Large intestine (tissue), 3 donors: ENCODE results near the gene SMARCA2. TPM values are rescaled to one million over a fixed set of nuclear protein-coding genes. Genes with fewer than 3 reads are reported as not detected.
A peak's percentile ranks its signal among the peaks of the same experiment; 100 is the strongest.

Experiments used
- DNase-seq, 2 donors: peaks; one replicate each; pipeline versions ENCODE4 v3.0.0 to v3.0.0-alpha.2; 2013
- H3K27ac ChIP-seq: one replicate; pipeline ENCODE4 v1.5.1; 2013; ENCODE audit warnings: low read length
- H3K27me3 ChIP-seq: 2 replicates; pipeline ENCODE4 v1.6.1; 2013; ENCODE audit warnings: low read length; ENCODE audit not compliant: control insufficient read depth, insufficient read depth
- H3K36me3 ChIP-seq: 2 replicates; pipeline ENCODE4 v1.6.1; 2013; ENCODE audit warnings: low read length; ENCODE audit not compliant: control insufficient read depth, insufficient read depth
- H3K4me1 ChIP-seq: one replicate; pipeline ENCODE4 v1.6.1; 2013; ENCODE audit warnings: low read length; ENCODE audit not compliant: control insufficient read depth, insufficient read depth
- H3K4me3 ChIP-seq: one replicate; pipeline ENCODE4 v1.5.1; 2013; ENCODE audit warnings: low read length
- H3K9me3 ChIP-seq: one replicate; pipeline ENCODE4 v1.6.1; 2013; ENCODE audit warnings: mild to moderate bottlenecking, low read depth, low read length, moderate library complexity; ENCODE audit not compliant: control insufficient read depth
- WGBS: methylation state at CpG from one replicate; pipeline ENCODE4 v1.1.5; 2013; ENCODE audit warnings: low lambda C conversion rate; ENCODE audit not compliant: insufficient coverage; 5-methylcytosine and 5-hydroxymethylcytosine counted together
- polyA plus RNA-seq: library from polyadenylated mRNA; unstranded; fragments of 120-200 nt; gene quantifications from one replicate; pipeline ENCODE4 v1.2.1, GENCODE V29; 2013

SMARCA2 gene
- polyA plus RNA-seq, 1 donor: 61.1 TPM

DNA sequence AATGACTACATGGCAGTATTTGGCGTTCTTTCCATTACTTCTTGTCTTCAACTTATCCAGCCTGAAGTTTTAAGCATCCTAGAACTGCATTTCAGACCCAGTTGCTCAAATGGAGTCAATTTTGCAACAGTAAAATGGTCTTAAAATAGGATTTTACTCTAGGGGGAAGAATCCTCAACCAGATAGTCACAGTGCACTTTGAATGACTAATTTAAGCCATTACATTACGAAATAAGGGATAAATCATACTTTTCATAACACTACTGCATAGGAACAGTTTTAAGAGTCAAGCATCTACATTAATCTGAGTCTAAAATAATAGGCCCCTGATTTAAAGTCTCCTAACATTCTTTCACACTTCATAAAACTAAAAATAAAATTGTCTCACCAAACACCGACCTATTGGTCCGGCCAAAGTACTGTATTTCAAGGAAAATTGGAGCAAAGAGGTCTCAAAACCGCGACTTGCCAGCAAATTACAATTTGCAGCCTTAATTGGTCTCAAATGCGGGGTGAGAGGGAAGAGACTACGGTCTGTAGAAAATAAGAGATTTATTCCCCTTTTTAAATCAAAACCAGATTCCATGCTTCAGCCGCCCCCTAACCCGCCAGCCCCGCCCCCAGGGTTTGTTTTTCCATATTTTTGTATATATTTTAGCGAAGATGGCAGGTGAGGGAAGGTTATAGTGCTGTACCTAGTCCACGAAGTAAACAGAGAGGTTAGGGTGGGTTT is 1.2 kb upstream of the SMARCA2 start:
- Histone ChIP-seq H3K27me3 (peaks cover 3% of the 10 kb centered on the region), H3K4me1 (peaks cover 9% of the 10 kb centered on the region), H3K9me3 (no peaks in the 10 kb centered on the region), H3K4me3 (peak overlapping the region; percentile 76), H3K27ac (peak overlapping the region; percentile 84), H3K36me3 (no peaks in the 10 kb centered on the region)
- WGBS: 0% methylated on average over 1 of the region's 13 CpGs
- DNase-seq: peak in 1 of 2 donors; percentile 9

DNA sequence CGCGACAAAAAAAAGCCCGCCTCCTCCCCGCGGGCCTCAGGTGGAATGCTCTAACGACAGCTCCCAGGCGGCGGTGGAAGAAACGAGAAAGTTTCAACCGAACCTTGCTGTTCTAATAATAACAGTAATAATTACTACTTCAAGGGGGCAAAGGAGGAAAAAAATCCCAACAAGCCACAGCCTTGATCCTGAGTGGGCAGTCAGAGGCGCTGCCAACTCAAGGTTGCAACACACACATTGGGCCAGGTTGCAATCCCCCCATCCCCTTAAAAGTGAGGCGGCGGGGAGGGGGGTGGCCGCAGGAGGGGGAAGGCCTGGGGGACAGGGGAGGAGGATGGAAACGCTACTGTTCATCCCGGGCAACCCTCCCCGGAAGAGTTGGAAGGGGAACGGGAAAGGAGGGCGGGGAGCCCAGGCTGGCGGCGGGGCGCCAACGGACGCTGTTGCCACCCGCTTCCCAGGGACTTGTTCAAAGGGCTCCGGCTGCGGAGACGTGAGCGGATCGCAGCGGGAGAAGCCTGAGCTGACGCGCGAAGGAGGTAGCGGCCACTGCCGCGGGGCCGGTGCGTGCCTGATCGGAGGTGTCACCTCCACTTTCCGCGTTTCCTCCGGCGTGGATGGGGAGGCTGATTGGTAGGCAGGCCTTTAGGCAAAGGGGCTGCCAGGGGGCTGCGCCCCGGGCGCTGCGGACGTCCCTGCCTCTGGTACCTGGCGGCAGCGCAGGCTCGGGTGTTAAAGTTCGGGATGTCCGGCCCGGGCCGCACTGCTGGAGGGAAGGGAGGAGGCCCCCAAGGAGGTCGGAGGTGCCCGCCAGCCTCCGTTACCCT is 647 bp downstream of the SMARCA2 start:
- DNase-seq: peak; percentile 34 to 73
- Histone ChIP-seq H3K9me3 (no peaks in the 10 kb centered on the region), H3K4me1 (peaks cover 14% of the 10 kb centered on the region), H3K27ac (peak overlapping the region; percentile 98), H3K27me3 (peaks cover 3% of the 10 kb centered on the region), H3K4me3 (peak overlapping the region; percentile 96), H3K36me3 (no peaks in the 10 kb centered on the region)
- no CpG with 5 or more reads among the region's 59 CpGs for WGBS

DNA sequence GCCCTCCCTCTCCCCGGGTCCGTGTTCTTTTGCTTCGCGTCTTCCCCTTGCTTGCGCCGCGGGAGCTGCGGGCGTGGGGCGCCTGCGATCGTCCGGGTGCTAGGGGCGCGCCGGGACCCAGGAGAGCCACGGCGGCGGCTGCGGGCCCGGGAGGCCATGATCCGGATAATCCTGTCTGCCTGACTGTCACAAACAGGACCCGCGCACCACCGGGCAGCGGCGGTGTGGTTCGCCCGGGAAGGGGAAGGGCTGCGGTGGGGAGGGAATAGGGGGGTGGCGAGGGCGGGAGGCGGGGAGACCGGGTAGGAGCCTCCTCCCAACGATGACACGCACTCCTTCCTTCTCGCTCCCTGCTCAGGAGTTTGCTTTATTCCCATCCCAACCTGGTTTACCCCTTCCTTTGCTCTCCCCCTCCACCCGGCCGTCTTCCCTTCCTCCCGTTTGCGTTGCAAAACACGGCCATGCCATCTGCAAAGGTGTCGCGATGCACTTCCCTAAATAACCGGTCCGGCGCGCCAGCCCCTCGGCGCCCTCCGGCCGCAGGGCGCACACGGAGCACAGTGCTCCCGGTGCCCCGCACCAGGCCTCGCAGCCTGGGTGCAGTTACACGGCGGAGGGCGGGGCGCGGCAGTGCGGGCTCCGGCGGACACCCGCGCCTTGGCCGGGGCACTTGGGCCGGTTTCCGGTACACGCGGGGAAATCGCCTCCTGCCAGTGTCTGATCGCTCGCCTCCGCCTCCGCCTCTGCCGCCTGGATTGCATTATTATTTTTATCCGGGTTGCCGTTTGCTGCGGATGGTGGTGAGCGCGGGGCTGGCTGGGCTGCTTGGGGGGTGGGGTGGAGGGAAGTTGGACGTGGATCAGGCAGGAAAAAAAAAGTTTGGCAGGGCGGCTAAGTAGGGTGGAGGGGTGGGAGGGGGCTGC is 1.5 kb downstream of the SMARCA2 start:
- peaks cover 14% of the 10 kb centered on the region for H3K4me1 ChIP-seq
- H3K9me3 ChIP-seq: no peaks in the 10 kb centered on the region
- WGBS: no CpG with 5 or more reads among the region's 85 CpGs
- peak; percentile 63 to 83 for DNase-seq
- peak overlapping the region; percentile 98 for H3K27ac ChIP-seq
- no peaks in the 10 kb centered on the region for H3K27me3 ChIP-seq
- H3K36me3 ChIP-seq: no peaks in the 10 kb centered on the region
- peak overlapping the region; percentile 96 for H3K4me3 ChIP-seq

DNA sequence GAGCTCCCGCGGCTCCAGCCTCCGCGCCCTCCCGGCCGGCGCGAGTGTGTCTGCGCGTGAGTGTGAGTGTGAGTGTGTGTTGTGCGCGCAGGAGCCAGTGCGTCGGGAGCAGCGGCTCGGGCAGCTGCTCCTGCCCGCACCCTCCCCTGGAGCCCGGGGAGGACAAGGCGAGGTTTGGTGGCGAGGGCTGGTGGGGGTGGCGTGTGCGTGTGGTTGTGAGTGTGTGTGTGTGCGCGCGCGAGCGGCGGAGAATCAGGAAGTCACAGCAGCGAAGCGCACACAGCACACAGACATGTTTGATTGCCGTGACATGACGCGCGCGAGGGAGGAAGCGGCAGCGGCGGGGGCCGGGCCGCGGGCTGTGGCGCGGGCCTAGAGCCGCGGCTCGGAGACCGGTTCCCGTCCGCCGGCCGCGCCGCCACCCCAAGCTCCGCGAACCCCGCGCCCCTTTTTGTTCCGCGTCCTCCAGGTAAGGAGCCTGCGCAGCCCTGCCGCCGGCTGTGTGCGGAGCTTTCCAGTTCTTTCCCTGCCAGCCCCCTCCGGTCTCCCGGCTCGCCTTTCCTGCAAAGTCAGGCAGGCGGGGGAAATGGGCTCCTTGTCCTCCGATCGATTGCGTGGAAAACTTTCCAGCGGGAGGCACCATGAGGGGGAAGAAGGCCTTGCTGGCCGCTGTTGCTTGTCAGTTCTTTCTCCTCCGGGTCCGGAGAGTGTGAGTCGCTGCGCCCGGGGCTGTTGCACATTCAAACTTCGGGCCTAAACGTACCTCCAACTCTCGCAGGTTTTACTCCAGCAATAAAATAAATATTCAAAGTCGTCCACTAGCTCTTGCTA is 2.4 kb downstream of the SMARCA2 start:
- WGBS: 0% methylated on average over 1 of the region's 81 CpGs
- Histone ChIP-seq H3K27ac (peak overlapping the region; percentile 98), H3K4me1 (peaks cover 14% of the 10 kb centered on the region), H3K27me3 (no peaks in the 10 kb centered on the region), H3K36me3 (no peaks in the 10 kb centered on the region), H3K4me3 (peak overlapping the region; percentile 96), H3K9me3 (no peaks in the 10 kb centered on the region)
- peak; percentile 73 to 91 for DNase-seq

DNA sequence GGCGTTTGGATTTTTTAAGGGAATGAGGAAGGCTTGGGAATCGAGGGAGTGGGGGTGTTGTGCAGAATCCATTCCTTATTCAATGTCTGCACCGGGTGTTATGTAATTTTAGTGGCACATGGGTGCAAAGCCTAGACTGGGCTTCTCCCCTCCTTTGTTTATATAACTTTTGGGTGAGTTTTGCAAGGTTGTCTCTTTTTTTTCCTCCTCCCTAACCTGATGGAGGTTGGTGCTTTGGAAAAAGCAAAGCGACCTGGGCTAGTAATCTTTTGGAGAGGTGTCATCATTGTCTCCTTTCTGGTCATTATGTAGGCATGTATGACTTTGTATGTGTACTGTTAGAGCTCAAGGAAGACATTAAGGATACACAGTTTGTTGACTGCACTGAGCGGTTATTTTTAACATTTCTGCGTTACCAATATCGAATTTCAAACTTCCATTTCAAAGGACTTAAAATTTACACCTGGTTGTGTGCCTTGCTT is 3.1 kb downstream of the SMARCA2 start:
- Histone ChIP-seq H3K27ac (peak overlapping the region; percentile 98), H3K4me1 (peaks cover 16% of the 10 kb centered on the region), H3K27me3 (no peaks in the 10 kb centered on the region), H3K4me3 (peak overlapping the region; percentile 96), H3K36me3 (no peaks in the 10 kb centered on the region), H3K9me3 (no peaks in the 10 kb centered on the region)
- DNase-seq: no peak
- 25% methylated on average over 4 of the region's 7 CpGs for WGBS

DNA sequence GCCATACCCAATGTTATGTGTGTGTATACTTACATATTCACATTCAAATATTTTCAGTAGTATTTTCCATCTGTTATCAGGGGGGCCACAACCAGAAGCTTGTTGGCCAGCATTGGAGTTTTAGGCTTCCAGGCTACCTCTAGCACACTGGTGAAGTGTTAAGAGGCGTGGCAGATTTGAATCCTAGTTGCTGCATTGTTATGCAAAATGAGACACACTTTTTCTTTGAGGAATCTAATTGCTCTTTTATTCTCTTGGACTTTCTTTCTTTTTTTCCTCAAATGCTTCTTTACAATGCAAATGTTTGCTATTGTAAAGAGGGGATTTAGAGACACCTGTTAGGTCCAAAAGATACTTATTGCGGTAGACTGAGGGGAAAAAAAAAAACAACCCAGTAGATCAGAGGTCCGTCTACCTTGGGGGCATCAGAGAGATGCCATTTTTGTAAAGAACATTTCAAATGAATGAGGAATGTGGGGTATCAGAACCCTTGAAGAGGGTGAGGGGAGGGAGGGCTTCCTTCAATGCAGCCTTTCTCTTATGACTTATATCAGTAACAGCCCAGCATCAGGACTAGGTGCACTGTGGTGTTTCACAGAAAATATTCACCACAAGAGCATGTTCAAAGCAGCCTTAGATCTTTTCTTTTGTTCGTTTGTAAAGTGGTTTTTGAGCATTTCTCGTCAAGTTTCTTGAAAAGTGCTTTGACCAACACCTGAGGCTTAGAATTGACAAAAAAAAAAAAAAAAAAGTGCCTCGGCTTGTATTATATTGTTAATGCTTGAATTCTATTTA is 3.8 kb downstream of the SMARCA2 start:
- H3K4me3 ChIP-seq: peak overlapping the region; percentile 96
- 74% methylated on average over 3 of the region's 6 CpGs for WGBS
- no peak for DNase-seq
- H3K27me3 ChIP-seq: no peaks in the 10 kb centered on the region
- H3K36me3 ChIP-seq: no peaks in the 10 kb centered on the region
- H3K4me1 ChIP-seq: peaks cover 15% of the 10 kb centered on the region
- peak overlapping the region; percentile 98 for H3K27ac ChIP-seq
- H3K9me3 ChIP-seq: no peaks in the 10 kb centered on the region

DNA sequence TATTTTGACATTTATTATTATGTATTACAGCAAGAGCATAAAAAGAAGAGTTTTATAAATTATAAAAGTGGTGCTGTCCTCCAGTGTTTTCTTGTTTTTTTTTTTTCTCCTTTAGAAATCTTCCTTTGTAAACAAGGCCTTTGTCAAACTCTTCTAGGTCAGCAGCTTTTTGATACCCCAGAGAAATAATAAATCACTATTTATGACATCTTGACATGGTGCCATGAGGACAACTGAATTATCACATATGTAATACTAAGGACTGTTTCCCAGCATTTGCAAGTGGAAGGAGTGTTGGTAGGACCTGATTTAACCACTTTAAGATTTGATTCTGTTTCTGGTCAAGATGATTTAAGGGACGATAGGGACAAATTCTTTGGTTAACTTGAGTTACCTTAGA is 4.6 kb downstream of the SMARCA2 start:
- WGBS: 80% methylated on average over 1 of the region's 1 CpG
- peaks cover 18% of the 10 kb centered on the region for H3K4me1 ChIP-seq

DNA sequence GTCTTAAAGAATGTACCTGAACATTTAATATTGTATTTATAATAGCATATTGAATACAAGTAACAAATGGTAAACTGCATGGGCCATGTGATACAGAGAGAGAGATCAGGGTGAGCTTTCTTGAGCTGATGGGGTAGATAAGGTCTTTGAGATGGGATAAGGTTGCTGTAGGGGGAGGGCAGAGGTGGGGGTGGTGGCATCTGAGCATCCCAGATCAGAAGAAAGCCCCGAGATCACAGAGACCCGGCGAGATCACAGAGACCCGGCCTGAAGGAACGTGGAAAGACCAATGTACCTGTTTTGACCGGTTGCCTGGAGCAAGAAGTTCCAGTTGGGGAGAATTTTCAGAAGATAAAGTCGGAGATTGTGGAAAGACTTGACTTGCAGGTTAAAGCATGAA is 6.6 kb downstream of the SMARCA2 start:
- no peak overlapping the region for H3K4me3 ChIP-seq
- no peaks in the 10 kb centered on the region for H3K27me3 ChIP-seq
- no CpG with 5 or more reads among the region's 7 CpGs for WGBS
- H3K36me3 ChIP-seq: no peaks in the 10 kb centered on the region
- H3K27ac ChIP-seq: no peak overlapping the region
- H3K4me1 ChIP-seq: peaks cover 25% of the 10 kb centered on the region
- DNase-seq: no peak
- H3K9me3 ChIP-seq: no peaks in the 10 kb centered on the region

More for the DNA sequence above, 4.6 kb downstream of the SMARCA2 start:
- Histone ChIP-seq H3K36me3 (no peaks in the 10 kb centered on the region), H3K4me3 (no peak overlapping the region), H3K27ac (no peak overlapping the region), H3K9me3 (no peaks in the 10 kb centered on the region), H3K27me3 (no peaks in the 10 kb centered on the region)
- no peak for DNase-seq

DNA sequence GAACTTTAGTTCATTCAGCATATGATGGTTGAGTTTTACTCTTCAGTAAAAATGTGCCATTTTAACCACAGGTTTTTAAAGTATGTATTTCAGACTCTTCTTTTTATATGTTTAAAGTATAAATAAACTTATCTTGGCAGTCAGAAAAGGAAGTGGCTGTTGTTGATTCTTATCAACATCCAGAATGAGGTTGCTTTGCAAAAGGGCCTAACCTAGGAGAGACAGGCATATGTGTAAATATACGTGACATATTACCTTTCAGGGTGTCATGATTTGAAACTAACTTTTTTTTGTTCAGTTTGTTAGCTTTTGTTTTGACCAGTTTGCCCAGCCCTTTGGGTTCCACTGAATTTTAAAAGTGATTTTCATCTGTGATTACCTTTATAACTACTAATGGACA is 7.4 kb downstream of the SMARCA2 start:
- H3K4me1 ChIP-seq: peaks cover 25% of the 10 kb centered on the region
- WGBS: no CpG with 5 or more reads among the region's 1 CpG
- no peak for DNase-seq

More for the DNA sequence above, 7.4 kb downstream of the SMARCA2 start:
- no peak overlapping the region for H3K4me3 ChIP-seq
- H3K9me3 ChIP-seq: no peaks in the 10 kb centered on the region
- H3K27me3 ChIP-seq: no peaks in the 10 kb centered on the region
- H3K27ac ChIP-seq: no peak overlapping the region
- H3K36me3 ChIP-seq: no peaks in the 10 kb centered on the region
